GM18909 (cell line): ENCODE results near the gene CHMP3.

Experiments
- ATAC-seq: cut with Tn5 transposase; IDR thresholded peaks from one replicate; pipeline ENCODE4 v1.9.1; 2021; ENCODE audit warnings: mild to moderate bottlenecking; ENCODE audit not compliant: unreplicated experiment, poor library complexity

The CHMP3 gene

GRCh38 chr2:86476092-86476491 lies 87.2 kb downstream of the CHMP3 start:
- ATAC-seq: no peak

- no peak for ATAC-seq
These were observed 91.6 kb downstream of the CHMP3 start for GRCh38 chr2:86471637-86472036.

GRCh38 chr2:86470890-86471289 lies 92.4 kb downstream of the CHMP3 start:
- no peak for ATAC-seq

GRCh38 chr2:86468162-86469033 lies 94.8 kb downstream of the CHMP3 start:
- no peak for ATAC-seq

GRCh38 chr2:86466306-86466705 lies 96.9 kb downstream of the CHMP3 start:
- ATAC-seq: no peak

- ATAC-seq: no peak
These were observed 98.6 kb downstream of the CHMP3 start for GRCh38 chr2:86464652-86465051.

- ATAC-seq: no peak
These were observed 102.0 kb downstream of the CHMP3 start for GRCh38 chr2:86461042-86461743.

- no peak for ATAC-seq
These were observed 108.1 kb downstream of the CHMP3 start for GRCh38 chr2:86455181-86455580.

GRCh38 chr2:86454238-86454637 lies 109.0 kb downstream of the CHMP3 start:
- no peak for ATAC-seq

- no peak for ATAC-seq
These were observed 109.4 kb downstream of the CHMP3 start for GRCh38 chr2:86453836-86454235.
